SJCRH30 (cell line): Measurements from ENCODE around the gene CDRT4. TPM values are rescaled to one million over a fixed set of nuclear protein-coding genes. Genes with fewer than 3 reads are reported as not detected.
A peak's percentile ranks its signal among the peaks of the same experiment; 100 is the strongest.

Source experiments
- DNase-seq, 2 experiments: peaks; one replicate each; pipeline ENCODE4 v3.0.0-alpha.2; 2015 to 2020
- H3K27ac ChIP-seq: fragments of 250-450 bp; sonication (Bioruptor Pico); 2 replicates; pipeline ENCODE4 v1.5.1; 2020; ENCODE audit warnings: mild to moderate bottlenecking, moderate library complexity
- H3K27me3 ChIP-seq: fragments of 250-450 bp; sonication (Bioruptor Pico); 2 replicates; pipeline ENCODE4 v1.5.1; 2020; ENCODE audit warnings: mild to moderate bottlenecking, moderate library complexity
- H3K36me3 ChIP-seq: fragments of 250-450 bp; sonication (Bioruptor Pico); 2 replicates; pipeline ENCODE4 v1.5.1; 2020; ENCODE audit warnings: mild to moderate bottlenecking, moderate library complexity
- H3K4me1 ChIP-seq: fragments of 250-450 bp; sonication (Bioruptor Pico); 2 replicates; pipeline ENCODE4 v1.5.1; 2020; ENCODE audit warnings: mild to moderate bottlenecking, moderate library complexity
- H3K4me3 ChIP-seq: fragments of 250-450 bp; sonication (Bioruptor Pico); 2 replicates; pipeline ENCODE4 v1.5.1; 2020; ENCODE audit warnings: mild to moderate bottlenecking, moderate library complexity
- H3K9me3 ChIP-seq: fragments of 250-450 bp; sonication (Bioruptor Pico); replicated peaks from 2 replicates; pipeline ENCODE4 v1.5.1; 2020; ENCODE audit warnings: mild to moderate bottlenecking, moderate library complexity
- total RNA-seq: library from RNA; depleted of rRNA; stranded (reverse); fragments of >200 nt; shearing (Covaris generic); gene quantifications from 2 replicates; pipeline ENCODE4 v1.2.3, GENCODE V29; 2014

CDRT4 gene
- total RNA-seq, 1 experiment from 2014 or later: 0.04 TPM

DNA sequence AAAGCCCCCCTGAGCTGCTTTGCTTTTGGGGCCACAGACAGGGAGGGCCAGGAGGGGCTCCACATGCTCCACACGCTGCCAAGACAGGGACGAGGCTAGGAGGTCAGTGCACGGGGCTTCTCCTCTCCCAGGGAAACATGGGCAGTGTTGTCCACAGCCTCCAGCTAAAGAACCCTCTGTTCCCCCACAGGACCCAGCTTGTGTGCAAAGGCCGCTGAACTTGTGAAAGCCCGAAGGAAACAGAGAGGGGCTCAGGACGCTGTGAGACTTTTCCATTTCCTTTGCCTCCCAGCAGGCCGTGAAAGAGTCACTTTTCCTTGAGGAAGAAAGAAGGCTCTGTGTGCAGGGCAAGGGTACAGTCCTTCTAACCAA, 9.7 kb downstream of the CDRT4 start:
- no peak overlapping the region for H3K4me3 ChIP-seq
- no peaks in the 10 kb centered on the region for H3K27me3 ChIP-seq
- no peak overlapping the region; the same call in 1 of the 2 replicates for H3K27ac ChIP-seq
- peaks cover 21% of the 10 kb centered on the region for H3K4me1 ChIP-seq
- H3K9me3 ChIP-seq: peaks cover 15% of the 10 kb centered on the region; the same call in 1 of the 2 replicates
- no peaks in the 10 kb centered on the region for H3K36me3 ChIP-seq
- DNase-seq: no peak

- no peak overlapping the region for H3K4me3 ChIP-seq
Observed at GRCh38 chr17:15456972-15457722, 10.3 kb downstream of the CDRT4 start.

DNA sequence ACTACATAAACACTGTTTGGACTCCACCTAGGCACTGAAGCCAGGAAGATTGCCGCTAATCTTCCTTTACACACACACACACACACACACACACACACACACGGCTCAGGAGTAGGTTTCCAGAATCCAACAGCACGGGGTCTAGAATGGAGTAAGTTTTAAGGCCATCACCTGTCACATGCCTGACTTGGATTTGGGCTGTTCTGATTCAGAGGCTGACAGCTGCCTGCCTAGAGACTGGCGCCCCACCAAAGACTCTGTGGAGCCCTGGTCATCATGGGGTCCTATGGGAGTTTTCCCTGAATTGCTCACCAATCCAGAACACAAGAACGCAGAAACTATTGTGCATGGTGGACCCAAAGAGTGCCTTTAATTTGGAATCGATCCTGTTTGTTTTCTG, 10.9 kb downstream of the CDRT4 start:
- Histone ChIP-seq H3K27ac (no peak overlapping the region; the same call in 1 of the 2 replicates), H3K4me3 (no peak overlapping the region), H3K9me3 (peaks cover 12% of the 10 kb centered on the region; the same call in 1 of the 2 replicates), H3K4me1 (peaks cover 21% of the 10 kb centered on the region), H3K36me3 (no peaks in the 10 kb centered on the region), H3K27me3 (no peaks in the 10 kb centered on the region)
- peak; percentile 51 to 65 for DNase-seq

More at GRCh38 chr17:15456972-15457722, 10.3 kb downstream of the CDRT4 start:
- Histone ChIP-seq H3K4me1 (peaks cover 21% of the 10 kb centered on the region), H3K27ac (peak overlapping the region; percentile 1; the same call in 1 of the 2 replicates), H3K9me3 (peaks cover 12% of the 10 kb centered on the region; the same call in 1 of the 2 replicates), H3K27me3 (no peaks in the 10 kb centered on the region), H3K36me3 (no peaks in the 10 kb centered on the region)
- DNase-seq: peak; percentile 87 to 90

DNA sequence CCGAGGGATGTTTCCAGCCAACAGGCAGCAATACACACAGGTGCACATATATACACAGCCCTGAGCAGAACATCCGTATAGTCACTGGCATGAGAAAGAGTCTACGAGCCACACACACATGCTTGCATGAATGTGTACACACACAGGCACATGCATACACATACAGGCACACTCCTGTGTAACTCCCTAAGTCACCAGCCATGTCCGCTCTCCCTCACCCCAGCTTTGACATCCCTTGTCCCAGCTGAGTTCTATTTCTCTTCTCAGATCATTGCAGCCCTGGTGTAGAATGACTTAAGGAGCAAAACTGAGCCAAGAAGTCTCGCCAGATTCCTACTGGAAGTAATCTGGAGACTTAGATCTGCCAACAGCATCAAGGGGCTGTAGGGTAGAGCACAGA, 13.1 kb downstream of the CDRT4 start:
- H3K36me3 ChIP-seq: no peaks in the 10 kb centered on the region
- DNase-seq: no peak
- H3K9me3 ChIP-seq: peaks cover 12% of the 10 kb centered on the region; the same call in 1 of the 2 replicates
- H3K4me1 ChIP-seq: peaks cover 21% of the 10 kb centered on the region
- no peak overlapping the region for H3K27ac ChIP-seq
- no peaks in the 10 kb centered on the region for H3K27me3 ChIP-seq
- H3K4me3 ChIP-seq: no peak overlapping the region

DNA sequence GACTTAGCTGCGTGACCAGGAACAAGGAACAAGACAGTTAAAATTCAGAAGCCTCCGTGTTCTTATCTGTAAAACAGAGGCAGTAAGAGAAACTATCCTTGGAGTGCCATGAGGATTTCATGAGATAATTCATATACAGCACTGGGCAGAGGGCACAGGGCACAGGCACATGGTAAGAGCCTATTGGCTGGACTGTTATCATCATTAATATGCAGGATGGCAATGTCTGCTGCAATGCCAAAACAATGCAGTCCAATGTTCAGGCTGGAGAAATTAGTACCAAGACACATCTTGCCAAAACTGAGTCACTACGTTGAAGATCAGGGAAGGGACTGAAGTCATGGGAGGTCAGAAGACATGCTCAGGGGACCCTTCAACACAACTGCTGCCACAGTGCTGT, 13.6 kb downstream of the CDRT4 start:
- Histone ChIP-seq H3K27me3 (no peaks in the 10 kb centered on the region), H3K4me1 (peaks cover 21% of the 10 kb centered on the region), H3K9me3 (peaks cover 12% of the 10 kb centered on the region; the same call in 1 of the 2 replicates), H3K36me3 (no peaks in the 10 kb centered on the region), H3K27ac (no peak overlapping the region), H3K4me3 (no peak overlapping the region)
- no peak for DNase-seq

GRCh38 chr17:15453246-15453645, 14.2 kb downstream of the CDRT4 start:
- no peaks in the 10 kb centered on the region for H3K27me3 ChIP-seq
- H3K27ac ChIP-seq: no peak overlapping the region
- peaks cover 12% of the 10 kb centered on the region; the same call in 1 of the 2 replicates for H3K9me3 ChIP-seq
- peaks cover 21% of the 10 kb centered on the region for H3K4me1 ChIP-seq
- DNase-seq: no peak
- no peak overlapping the region for H3K4me3 ChIP-seq
- H3K36me3 ChIP-seq: no peaks in the 10 kb centered on the region

DNA sequence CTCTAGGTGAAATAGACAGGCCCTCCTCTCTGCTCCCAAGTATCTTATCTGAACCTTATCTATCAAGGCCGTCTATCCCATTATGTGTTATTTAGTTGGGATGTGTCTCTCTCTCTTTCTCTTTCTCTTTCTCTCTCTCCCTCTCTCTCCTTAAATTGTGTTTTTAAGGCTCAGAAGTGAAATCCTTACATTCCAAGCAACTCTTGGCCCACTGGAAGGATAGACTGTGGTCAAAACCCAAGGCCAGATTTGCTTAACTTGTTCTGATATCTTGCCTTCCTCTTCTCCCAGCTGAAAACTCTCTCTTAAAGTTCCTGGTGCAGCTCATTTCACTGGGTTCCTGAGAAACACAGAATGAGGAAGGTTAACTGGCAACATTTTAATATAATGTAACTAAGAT, 14.7 kb downstream of the CDRT4 start:
- peaks cover 16% of the 10 kb centered on the region for H3K4me1 ChIP-seq
- no peaks in the 10 kb centered on the region for H3K36me3 ChIP-seq
- H3K9me3 ChIP-seq: peaks cover 12% of the 10 kb centered on the region; the same call in 1 of the 2 replicates
- H3K27me3 ChIP-seq: no peaks in the 10 kb centered on the region
- no peak overlapping the region for H3K27ac ChIP-seq
- H3K4me3 ChIP-seq: no peak overlapping the region
- DNase-seq: no peak

DNA sequence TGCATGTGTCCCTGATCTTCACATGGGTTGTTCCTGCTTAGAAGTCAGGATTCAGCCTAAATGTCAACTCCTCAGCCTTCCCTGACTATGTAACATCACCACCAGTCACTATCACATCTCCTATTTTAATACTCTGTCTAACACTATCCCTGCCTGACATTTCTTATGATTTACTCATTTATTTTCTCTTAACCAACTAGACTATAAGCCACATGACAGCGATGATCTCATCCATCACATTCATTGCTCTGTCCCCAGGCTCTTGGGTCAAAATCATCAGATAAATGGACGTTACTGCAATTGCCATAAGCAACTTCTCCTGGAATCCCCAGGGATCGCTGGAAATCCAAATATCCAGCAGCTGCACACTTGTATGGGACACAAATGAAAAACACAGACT, 15.7 kb downstream of the CDRT4 start:
- no peak overlapping the region for H3K27ac ChIP-seq
- no peak for DNase-seq

GRCh38 chr17:15448580-15448956, 18.9 kb downstream of the CDRT4 start:
- Histone ChIP-seq H3K4me1 (peaks cover 15% of the 10 kb centered on the region), H3K9me3 (no peaks in the 10 kb centered on the region; the same call in 1 of the 2 replicates), H3K4me3 (no peak overlapping the region), H3K27ac (no peak overlapping the region), H3K27me3 (no peaks in the 10 kb centered on the region), H3K36me3 (no peaks in the 10 kb centered on the region)
- no peak for DNase-seq

More for the DNA sequence above, 15.7 kb downstream of the CDRT4 start:
- peaks cover 12% of the 10 kb centered on the region; the same call in 1 of the 2 replicates for H3K9me3 ChIP-seq
- H3K27me3 ChIP-seq: no peaks in the 10 kb centered on the region
- no peak overlapping the region for H3K4me3 ChIP-seq
- peaks cover 6% of the 10 kb centered on the region for H3K4me1 ChIP-seq
- no peaks in the 10 kb centered on the region for H3K36me3 ChIP-seq

DNA sequence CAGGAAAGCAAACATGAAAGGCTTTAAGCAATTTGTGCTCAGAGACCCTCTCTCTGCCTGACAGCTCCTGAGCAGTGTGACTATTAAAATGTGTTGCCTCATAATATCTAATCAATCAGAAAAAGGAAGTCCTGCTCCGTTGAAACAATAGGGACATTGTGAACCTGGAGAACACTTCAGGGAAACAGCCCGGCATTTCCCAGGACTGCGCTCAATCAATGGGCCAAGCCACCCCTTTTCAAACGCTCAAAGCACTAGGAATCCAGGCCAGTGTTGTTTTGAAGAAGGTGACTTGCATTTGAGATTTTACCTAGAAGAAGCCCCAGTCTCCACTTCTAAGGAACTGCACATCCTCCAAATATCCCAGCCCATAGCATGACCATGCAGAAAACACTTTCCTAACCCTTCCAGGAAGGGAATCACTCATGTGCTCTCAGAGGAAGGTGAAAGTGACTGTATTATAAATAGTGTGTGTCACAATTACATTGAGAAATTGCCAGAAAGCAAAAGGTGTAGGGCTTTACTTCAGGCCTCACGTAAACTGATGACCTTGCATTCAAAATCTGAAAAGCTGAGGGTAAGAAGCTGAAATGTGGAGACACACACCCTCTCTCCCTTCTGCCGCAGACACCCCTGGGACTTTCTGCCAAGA, 19.4 kb downstream of the CDRT4 start:
- Histone ChIP-seq H3K4me1 (peaks cover 15% of the 10 kb centered on the region), H3K9me3 (no peaks in the 10 kb centered on the region; the same call in 1 of the 2 replicates), H3K4me3 (no peak overlapping the region), H3K36me3 (no peaks in the 10 kb centered on the region), H3K27me3 (no peaks in the 10 kb centered on the region), H3K27ac (no peak overlapping the region)
- DNase-seq: no peak

GRCh38 chr17:15446036-15446435, 21.4 kb downstream of the CDRT4 start:
- H3K27ac ChIP-seq: no peak overlapping the region
- H3K4me3 ChIP-seq: no peak overlapping the region
- H3K4me1 ChIP-seq: peaks cover 15% of the 10 kb centered on the region
- no peaks in the 10 kb centered on the region; the same call in 1 of the 2 replicates for H3K9me3 ChIP-seq
- no peaks in the 10 kb centered on the region for H3K36me3 ChIP-seq
- no peak for DNase-seq
- no peaks in the 10 kb centered on the region for H3K27me3 ChIP-seq

GRCh38 chr17:15444805-15445204, 22.6 kb downstream of the CDRT4 start:
- no peak overlapping the region for H3K27ac ChIP-seq
- no peak overlapping the region for H3K4me3 ChIP-seq
- H3K27me3 ChIP-seq: no peaks in the 10 kb centered on the region
- no peaks in the 10 kb centered on the region for H3K36me3 ChIP-seq
- peaks cover 15% of the 10 kb centered on the region for H3K4me1 ChIP-seq
- peak; percentile 81 to 90 for DNase-seq
- no peaks in the 10 kb centered on the region; the same call in 1 of the 2 replicates for H3K9me3 ChIP-seq

- Histone ChIP-seq H3K36me3 (no peaks in the 10 kb centered on the region), H3K4me3 (no peak overlapping the region), H3K27ac (no peak overlapping the region), H3K4me1 (peaks cover 15% of the 10 kb centered on the region), H3K27me3 (no peaks in the 10 kb centered on the region), H3K9me3 (no peaks in the 10 kb centered on the region; the same call in 1 of the 2 replicates)
- DNase-seq: no peak
Observed at GRCh38 chr17:15442311-15443180, 24.9 kb downstream of the CDRT4 start.

GRCh38 chr17:15441315-15441714, 26.1 kb downstream of the CDRT4 start:
- H3K9me3 ChIP-seq: no peaks in the 10 kb centered on the region; the same call in 1 of the 2 replicates
- H3K4me1 ChIP-seq: peaks cover 15% of the 10 kb centered on the region
- H3K36me3 ChIP-seq: no peaks in the 10 kb centered on the region
- no peaks in the 10 kb centered on the region for H3K27me3 ChIP-seq
- DNase-seq: no peak
- H3K27ac ChIP-seq: no peak overlapping the region
- H3K4me3 ChIP-seq: no peak overlapping the region
